ENCODE results near the gene TP53I13. TPM values are rescaled to one million over a fixed set of nuclear protein-coding genes. Genes with fewer than 3 reads are reported as not detected.

Gene TP53I13
- total RNA-seq, 4 donors from 2014 or later: 31.6 to 45.9 (median 40.3) TPM

GRCh38 chr17:29569245-29569950, 897 bp downstream of the TP53I13 start:
- Histone ChIP-seq H3K36me3 (peaks cover 9% of the 10 kb centered on the region), H3K27ac (peak overlapping the region; percentile 85), H3K4me1 (peaks cover 73% of the 10 kb centered on the region), H3K27me3 (no peaks in the 10 kb centered on the region), H3K4me3 (peak overlapping the region; percentile 69), H3K9me3 (no peaks in the 10 kb centered on the region)
- peak; percentile 60 to 76 for DNase-seq (ENCODE audit: low spot score in 2 of 2)
- no peak for TF ChIP-seq EP300 (IDR thresholded peaks at IDR 0.05)
- TF ChIP-seq, protein P1, sequence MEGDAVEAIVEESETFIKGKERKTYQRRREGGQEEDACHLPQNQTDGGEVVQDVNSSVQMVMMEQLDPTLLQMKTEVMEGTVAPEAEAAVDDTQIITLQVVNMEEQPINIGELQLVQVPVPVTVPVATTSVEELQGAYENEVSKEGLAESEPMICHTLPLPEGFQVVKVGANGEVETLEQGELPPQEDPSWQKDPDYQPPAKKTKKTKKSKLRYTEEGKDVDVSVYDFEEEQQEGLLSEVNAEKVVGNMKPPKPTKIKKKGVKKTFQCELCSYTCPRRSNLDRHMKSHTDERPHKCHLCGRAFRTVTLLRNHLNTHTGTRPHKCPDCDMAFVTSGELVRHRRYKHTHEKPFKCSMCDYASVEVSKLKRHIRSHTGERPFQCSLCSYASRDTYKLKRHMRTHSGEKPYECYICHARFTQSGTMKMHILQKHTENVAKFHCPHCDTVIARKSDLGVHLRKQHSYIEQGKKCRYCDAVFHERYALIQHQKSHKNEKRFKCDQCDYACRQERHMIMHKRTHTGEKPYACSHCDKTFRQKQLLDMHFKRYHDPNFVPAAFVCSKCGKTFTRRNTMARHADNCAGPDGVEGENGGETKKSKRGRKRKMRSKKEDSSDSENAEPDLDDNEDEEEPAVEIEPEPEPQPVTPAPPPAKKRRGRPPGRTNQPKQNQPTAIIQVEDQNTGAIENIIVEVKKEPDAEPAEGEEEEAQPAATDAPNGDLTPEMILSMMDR (IDR thresholded peaks at IDR 0.05): no peak
- no peak for TF ChIP-seq POLR2AphosphoS5 (IDR thresholded peaks at IDR 0.05)
- no peak for TF ChIP-seq POLR2A (IDR thresholded peaks at IDR 0.05)
- WGBS: 57% methylated on average over 14 of the region's 14 CpGs

GRCh38 chr17:29570521-29570920, 2.0 kb downstream of the TP53I13 start:
- Histone ChIP-seq H3K27ac (no peak overlapping the region), H3K9me3 (no peaks in the 10 kb centered on the region), H3K36me3 (peaks cover 20% of the 10 kb centered on the region), H3K4me3 (no peak overlapping the region), H3K27me3 (no peaks in the 10 kb centered on the region), H3K4me1 (peaks cover 66% of the 10 kb centered on the region)
- TF ChIP-seq, protein P1 (IDR thresholded peaks at IDR 0.05): no peak
- TF ChIP-seq POLR2A (IDR thresholded peaks at IDR 0.05) (no peak), POLR2AphosphoS5 (IDR thresholded peaks at IDR 0.05) (no peak), EP300 (IDR thresholded peaks at IDR 0.05) (no peak)
- DNase-seq (ENCODE audit: low spot score in 2 of 2): peak; percentile 55 to 77
- 53% methylated on average over 7 of the region's 7 CpGs for WGBS

DNA sequence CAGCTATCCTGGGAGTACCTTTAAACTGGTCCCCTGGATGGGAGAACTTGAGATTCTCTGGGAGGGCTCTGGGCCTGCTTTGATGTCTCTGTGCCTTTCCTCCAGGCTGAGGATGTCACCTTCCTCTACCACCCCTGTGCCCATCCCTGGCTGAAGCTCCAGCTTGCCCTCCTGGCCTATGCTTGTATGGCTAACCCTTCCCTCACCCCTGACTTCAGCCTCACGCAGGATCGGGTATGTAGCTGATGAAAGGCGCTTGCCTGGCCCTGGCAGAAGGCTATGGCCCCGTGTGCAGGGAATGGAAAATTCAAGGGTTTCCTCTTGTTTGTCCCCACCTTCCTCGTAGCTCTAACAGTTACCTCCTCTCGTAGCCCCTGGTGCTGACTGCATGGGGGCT, 3.0 kb downstream of the TP53I13 start:
- WGBS: 91% methylated on average over 6 of the region's 6 CpGs
- no peaks in the 10 kb centered on the region for H3K27me3 ChIP-seq
- H3K9me3 ChIP-seq: no peaks in the 10 kb centered on the region
- no peak overlapping the region for H3K27ac ChIP-seq
- peak; percentile 56 to 58 for DNase-seq (ENCODE audit: low spot score in 2 of 2)
- peaks cover 30% of the 10 kb centered on the region for H3K36me3 ChIP-seq
- no peak for TF ChIP-seq POLR2AphosphoS5 (IDR thresholded peaks at IDR 0.05)
- no peak for TF ChIP-seq POLR2A (IDR thresholded peaks at IDR 0.05)
- no peak for TF ChIP-seq EP300 (IDR thresholded peaks at IDR 0.05)
- TF ChIP-seq, protein P1 (IDR thresholded peaks at IDR 0.05): no peak
- H3K4me3 ChIP-seq: no peak overlapping the region
- peaks cover 56% of the 10 kb centered on the region for H3K4me1 ChIP-seq

DNA sequence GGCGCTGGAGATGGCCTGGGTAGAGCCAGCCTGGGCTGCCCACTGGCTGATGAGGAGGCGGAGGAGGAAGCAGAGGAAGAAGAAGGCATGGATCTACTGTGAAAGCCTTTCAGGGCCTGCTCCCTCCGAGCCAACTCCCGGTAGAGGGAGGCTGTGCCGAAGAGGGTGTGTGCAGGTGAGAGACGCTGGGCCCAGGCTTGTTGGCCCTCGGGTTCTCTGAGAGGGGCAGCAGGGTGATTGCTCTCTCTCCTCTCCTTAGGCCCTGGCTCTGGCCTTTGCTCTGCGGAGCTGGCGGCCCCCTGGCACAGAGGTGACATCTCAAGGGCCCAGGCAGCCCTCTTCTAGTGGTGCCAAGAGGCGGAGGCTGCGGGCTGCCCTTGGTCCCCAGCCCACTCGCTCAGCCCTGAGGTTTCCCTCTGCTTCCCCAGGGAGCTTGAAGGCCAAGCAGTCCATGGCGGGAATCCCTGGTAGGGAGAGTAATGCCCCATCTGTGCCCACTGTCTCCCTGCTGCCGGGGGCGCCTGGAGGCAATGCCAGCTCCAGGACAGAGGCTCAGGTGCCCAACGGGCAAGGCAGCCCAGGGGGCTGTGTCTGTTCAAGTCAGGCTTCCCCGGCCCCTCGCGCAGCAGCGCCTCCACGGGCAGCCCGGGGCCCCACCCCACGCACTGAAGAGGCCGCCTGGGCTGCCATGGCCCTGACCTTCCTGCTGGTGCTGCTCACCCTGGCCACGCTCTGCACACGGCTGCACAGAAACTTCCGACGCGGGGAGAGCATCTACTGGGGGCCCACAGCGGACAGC, 3.6 kb downstream of the TP53I13 start:
- no peaks in the 10 kb centered on the region for H3K27me3 ChIP-seq
- DNase-seq (ENCODE audit: low spot score in 2 of 2): peak in 1 of 2 donors; percentile 68
- peaks cover 36% of the 10 kb centered on the region for H3K36me3 ChIP-seq
- TF ChIP-seq EP300 (IDR thresholded peaks at IDR 0.05): no peak
- TF ChIP-seq POLR2AphosphoS5 (IDR thresholded peaks at IDR 0.05): no peak
- TF ChIP-seq, protein P1 (IDR thresholded peaks at IDR 0.05): no peak
- TF ChIP-seq POLR2A (IDR thresholded peaks at IDR 0.05): no peak
- H3K4me1 ChIP-seq: peaks cover 52% of the 10 kb centered on the region
- WGBS: 92% methylated on average over 2 of the region's 30 CpGs
- no peak overlapping the region for H3K27ac ChIP-seq
- H3K9me3 ChIP-seq: no peaks in the 10 kb centered on the region
- H3K4me3 ChIP-seq: peak overlapping the region; percentile 42

Data from suprapubic skin (tissue), 4 donors.